IPS DF 4.7 (cell line): ENCODE data around the gene CTNND2.

ENCODE experiments used
- DNase-seq: peaks from one replicate; pipeline ENCODE4 v3.0.0-alpha.2; 2013; ENCODE audit warnings: low spot score; ENCODE audit errors: extremely low read depth

The CTNND2 gene

DNA sequence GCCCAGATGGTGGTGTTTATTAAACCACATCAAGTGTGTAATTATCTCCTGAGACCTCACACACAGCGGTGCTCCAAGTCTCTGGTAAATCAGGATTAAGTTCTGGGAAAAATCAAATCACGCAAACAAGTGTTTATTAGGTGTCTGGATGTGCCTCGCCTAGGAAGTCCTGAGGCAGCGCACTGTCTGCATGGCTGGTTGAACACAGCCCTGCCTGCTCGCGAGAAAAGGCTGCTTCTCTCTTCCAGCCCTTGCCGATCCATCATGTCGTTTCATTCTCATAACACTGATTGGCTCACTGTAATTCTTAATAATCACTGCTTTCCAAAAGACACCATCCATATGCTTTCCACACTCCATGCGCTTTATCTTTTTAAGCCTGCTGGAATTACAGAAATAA lies 913.6 kb downstream of the CTNND2 start:
- DNase-seq = no peak

DNA sequence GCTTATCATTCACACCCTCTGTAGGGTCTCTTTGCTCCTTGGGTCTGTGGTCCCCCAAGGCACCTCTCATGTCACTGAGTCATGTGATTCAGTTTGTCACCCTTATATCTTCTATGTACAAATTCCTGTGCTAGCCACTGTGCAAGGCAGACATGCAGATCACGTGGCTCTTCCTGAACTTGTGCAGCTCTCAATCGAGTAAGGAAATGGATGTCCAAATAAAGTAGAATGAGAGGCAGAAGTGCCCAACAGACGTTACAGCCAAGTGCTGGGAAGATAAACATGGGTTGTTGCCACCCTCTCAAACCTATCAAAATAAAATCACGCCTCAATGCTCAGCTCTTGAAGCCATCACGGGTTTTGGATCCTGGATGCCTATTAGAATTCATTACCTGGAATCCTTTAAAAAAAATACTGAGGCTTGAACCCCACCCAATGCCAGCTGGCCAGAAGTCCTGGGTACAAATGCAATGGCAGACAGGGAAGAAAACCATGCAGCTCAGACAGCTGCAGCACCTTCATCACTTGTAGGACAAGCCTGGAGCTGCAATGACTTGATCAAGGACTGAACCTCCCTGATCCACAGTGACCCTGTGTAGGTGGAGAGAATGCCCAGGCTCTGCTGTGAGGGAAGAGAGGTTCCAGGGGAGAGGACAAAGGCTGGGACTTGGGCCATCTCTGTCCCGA lies 914.5 kb downstream of the CTNND2 start:
- DNase-seq = no peak

DNA sequence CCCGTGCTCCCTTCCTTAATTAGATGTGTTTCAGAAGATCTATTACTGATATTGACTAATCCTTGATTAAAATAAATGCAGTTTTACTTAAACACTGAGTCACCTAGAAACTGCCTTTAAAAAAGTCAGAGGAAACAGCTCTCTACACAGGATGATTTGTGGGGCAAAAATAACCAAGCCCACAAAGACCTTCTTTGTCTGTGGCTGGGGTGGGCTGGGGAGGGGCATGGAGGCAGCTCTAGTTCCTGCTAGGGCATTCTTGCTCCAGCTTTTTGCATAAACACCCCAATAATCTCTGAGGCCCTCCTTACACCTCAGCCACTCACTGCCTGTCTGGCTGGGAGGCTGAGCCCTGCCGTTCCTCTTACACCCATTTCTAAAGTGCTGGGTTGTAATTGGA lies 915.6 kb downstream of the CTNND2 start:
- no peak for DNase-seq

DNA sequence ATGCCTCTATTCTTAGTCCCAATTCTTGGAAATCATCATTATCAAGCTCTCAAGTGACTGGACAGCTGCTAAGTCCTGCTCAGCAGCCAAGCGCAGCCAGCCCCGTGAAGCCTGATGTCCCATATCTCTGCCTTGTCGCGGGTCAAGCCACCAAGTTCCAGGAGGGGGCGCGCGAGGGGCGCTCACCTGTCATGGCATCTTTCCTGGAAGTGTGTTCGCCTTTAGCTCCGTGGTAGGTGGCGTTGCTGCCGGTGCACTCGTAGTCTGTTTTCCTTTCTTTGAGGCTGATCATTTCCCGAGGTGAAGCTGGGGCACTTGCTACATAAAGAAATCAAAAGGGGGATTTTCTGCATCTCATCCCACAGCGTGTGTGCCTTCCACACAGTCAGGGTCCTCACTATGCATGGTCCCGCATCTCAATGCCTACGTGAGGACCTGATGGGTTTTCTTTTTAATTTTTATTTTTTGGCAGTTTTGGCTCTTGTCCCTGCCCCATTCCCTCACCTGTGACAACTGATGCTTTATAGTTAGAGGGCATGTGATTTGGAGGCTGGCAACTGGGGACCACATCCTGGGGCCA lies 916.2 kb downstream of the CTNND2 start:
- peak; percentile 25 for DNase-seq

DNA sequence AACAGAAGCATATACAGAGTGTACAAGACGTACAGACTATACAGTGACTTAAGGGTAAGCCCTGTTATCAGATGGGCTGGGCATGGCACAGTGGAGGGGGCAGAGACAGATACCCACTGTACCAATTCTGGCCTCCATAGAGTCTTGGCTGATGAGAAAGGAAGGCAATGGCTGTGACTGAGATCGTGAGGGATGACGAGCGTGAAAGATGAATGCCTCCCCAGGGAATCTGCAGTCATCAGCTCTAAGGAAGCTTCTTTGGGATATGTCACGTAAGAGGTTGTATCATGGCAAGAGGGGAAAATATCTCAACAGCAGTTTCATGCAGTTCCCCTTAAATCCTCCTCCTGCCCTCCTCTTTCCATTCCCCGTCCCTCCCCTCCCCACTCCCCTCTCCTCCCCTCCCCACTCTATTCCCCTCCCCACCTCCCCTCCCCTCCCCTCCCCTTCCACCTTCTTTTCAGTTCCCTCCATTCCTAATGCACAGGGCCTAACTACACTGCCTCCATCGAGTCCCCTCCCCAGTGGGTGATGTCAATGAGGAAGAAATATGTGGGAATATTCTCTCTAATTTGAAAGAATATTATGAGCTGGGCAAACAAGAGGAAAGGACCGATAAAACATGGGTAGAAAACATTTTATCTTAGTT lies 916.8 kb downstream of the CTNND2 start:
- DNase-seq = no peak

DNA sequence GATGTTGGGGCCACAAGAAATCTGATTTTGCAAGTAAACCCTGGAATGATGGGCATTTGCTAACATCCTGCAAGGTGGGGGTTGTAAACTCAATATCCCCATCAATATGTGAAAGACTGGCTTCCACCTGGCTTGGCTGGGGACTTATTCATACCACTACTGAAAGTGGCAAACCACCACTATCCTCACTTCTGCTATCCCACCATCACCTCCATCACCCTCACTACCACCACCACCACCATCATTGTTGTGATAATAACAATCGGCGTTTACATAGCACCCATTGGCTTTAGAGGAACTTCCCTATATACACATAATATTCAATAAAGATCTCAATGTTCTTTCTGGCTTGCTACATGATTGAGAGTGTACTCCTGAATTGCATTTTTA lies 918.5 kb downstream of the CTNND2 start:
- DNase-seq = no peak

DNA sequence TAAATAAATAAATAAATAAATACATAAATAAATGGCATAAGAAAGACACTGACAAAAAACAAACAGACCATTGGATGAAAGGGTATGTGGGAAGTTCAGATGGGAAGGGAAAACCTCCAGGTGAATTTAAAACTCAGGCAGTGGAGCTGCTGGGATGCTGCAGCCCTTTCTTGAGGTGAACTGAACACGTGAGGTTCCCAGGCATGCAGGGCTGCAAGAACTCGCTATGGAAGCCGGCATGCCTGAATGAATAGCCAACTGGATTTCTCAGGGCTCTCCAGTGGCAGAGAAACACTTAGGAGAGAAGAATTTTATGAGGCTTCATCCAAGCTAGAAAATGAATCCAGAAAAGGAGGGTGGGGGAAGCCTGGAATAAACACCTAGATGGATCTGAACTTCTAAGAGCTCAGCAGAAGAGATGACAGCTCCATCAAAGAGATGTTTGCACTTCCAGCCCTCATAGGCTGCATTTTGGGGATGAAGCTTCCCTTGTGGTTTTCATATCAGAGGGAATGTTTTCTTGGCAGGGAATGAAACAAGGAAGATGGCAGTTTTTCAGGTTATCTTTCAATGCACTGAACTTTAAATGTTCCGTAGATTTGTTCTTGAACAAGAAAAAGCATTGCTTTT lies 919.0 kb downstream of the CTNND2 start:
- no peak for DNase-seq

DNA sequence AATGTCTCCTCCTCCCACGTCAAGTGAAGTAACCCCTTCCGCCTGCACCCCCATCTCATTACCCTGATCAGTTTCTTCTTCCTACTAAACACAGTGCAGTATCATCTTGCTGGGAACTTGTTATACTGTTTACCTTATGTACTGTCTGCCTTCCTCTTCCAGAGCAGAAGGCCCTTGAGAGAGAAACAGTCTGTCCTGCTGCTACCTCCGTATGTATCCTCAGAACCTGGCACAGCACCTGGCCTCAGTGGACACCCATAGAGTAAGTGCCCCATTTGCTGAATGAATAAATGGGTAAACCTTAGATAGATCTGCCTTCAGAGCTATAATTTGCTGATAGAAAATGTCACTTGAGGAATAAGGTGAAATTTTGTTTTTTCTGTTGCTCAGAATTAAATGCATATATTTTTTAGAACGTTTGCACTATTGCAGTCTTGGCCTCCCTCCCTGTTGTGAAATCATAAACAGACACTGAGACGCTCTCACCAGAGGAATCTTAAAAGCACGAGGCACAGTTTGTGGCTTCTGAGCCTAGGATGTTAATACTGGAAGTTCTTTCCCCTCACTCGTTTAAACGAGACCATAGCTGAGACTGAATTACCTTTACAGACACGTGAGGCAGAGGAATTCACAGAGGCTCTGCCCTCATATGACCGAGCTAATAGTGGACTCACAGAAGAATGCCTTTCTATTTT lies 920.1 kb downstream of the CTNND2 start:
- no peak for DNase-seq

DNA sequence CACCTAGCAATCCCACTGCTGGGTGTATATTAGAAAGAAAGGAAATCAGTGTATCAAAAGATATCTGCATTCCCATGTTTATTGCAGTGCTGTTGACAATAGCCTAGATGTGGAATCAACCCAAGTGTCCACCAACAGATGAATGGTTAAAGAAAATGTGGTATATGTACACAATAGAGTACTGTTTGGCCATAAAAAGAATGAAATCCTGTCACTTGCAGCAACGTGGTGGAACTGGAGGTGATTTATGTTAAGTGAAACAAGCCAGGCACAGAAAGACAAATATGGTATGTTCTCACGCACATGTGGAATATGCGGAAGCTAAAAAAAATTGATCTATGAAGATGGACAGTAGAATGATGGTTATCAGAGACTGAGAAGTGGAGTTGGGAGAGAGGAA lies 921.6 kb downstream of the CTNND2 start:
- no peak for DNase-seq

DNA sequence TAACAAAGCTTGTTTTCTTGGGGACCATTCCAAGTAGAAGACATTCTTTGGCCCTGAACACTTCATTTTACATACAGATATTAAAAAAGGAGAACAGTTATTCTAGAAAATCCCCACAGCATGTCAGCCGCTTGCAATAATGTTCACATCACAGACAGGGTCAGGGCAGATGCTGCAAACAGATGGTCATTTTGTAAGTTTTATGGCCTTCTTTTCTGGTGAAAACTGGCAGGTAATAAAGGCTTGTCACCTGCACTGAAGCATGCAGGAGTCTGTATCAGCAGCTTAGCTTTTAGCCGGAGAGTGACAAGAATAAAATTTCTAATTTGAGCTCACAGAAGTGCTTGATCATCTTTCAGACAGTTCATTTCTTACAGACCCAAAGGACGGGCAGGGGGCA lies 922.3 kb downstream of the CTNND2 start:
- DNase-seq = no peak

DNA sequence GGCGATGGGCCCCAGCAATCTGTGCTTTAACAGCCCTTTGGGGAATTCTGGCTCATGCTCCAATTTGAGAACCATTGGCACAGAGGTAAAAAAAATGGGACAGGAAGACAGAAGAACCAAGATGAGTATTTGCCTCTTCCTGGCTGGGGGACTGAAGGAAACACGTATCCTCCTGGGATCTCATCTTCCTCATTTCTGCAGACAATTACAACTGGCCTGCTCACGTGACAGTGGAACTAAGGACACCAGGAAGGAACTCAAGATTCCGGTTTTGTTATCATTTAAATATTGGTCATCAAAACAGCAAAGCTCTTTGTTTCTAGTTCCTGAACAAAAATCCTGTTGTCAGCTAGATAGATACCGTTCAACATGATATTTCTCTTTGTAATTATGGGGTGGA lies 927.2 kb downstream of the CTNND2 start:
- no peak for DNase-seq

DNA sequence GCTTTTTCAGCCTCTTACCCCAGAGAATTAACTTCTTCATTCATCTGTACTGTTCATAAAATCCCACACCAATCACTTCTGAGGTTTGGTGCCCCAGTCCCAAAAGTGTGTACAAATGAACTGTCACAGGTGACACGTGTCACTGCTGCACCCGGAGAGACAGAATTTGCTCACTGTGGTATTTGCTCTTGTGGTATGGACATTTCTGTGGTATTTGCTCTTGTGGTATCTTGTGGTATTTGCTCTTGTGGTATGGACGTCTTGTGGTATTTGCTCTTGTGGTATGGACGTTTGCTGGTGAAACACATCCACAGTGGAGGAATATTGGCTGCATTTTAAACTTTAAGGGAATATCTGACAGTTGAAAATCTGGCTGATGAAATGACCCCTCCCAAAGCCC lies 928.3 kb downstream of the CTNND2 start:
- DNase-seq = no peak

DNA sequence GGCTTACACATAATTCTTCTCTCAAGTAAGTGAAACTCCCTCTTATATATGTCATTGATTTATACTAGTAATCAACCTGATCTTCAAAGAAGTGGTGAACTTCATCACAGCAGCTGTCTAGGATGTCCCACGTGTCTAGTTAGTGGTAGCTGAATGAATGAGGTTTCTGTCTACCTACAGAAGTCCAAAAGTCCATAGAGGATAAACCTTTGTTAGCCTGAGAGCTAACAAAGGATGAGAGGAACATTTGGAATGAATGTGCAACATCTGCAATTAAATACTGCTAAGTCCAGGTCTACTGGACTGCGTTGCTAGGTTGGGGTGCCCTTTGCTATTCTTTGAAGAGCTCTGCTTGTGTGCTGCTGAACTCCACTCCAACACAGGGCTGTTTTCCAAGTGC lies 929.4 kb downstream of the CTNND2 start:
- no peak for DNase-seq

DNA sequence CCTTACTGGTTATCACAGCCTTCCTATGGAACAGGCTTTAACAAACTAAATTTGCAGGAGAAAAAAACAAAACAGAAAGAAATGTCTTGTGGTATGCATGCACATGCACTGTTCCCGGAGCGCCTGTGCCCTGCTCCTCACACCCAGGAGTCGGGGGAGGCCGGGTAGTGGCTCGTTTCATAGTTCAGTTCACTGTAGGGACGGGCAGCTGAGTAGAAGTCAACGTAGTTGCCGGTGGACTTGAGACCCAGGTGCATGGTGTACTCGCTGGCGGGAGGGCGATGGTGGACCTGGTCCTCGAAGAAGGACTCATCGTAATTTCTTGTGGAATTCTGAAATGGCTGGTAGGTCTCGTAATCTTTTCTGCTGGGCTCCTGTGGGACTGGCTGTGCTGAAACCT lies 930.9 kb downstream of the CTNND2 start:
- no peak for DNase-seq

DNA sequence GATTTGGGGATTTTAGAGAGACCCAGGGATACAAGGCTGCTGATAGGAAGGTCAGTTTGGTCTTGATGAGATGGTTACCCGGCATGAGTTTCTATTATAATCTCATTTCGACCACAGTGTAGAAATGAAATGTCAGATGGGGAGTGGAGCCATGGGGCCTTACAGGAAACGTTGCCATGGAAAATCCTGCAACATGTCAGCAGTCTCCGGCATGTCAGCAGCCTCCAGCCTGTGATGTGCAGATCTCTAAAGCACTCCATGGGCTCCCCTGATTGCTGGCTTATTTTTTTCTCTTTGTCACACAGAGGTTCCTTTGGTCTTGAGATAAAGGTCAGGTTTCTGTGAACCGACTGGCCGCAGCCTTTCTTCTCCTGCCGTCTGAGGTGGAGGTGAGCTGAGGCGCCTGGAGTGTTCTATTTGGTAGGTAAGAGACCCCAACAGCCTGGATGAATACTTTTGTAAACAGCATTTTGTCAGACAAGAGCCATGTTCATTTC lies 934.5 kb downstream of the CTNND2 start:
- no peak for DNase-seq

DNA sequence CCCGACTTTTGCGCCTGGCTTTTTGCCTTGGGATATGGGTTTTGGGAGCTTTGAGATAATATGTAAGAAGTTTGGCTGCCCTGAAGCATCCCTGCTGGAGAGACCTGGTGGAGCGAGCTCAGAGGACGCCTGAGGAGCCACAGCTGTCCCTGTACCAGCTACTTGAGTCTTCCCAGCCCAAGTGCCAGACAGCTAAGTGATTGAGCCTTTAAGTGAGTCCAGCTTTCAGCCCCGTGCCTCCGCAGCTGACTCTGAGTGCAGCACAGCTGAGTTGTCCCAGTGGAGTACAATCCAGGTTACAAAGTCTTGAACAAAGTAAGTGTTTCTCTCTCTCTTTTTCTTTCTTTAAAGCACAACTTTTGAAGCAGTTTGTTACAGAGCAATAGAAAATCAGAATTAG lies 939.4 kb downstream of the CTNND2 start:
- DNase-seq = no peak

DNA sequence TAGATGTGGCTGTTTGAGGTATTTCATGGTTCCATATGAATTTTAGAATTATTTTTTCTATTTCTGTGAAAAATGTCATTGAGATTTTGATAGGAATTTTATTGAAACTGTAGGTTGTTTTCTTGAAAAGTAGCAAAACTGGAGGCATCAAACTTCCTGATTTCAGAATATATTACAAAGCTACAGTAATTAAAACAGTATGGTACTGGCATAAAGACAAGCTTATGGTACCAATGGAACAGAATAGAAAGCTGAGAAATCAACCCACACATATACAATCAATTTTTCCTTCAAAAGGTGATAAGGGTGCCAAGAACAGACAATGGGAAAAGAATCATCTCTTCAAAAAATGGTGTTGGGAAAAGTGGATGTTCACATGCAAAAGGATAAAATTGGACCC lies 945.5 kb downstream of the CTNND2 start:
- no peak for DNase-seq

DNA sequence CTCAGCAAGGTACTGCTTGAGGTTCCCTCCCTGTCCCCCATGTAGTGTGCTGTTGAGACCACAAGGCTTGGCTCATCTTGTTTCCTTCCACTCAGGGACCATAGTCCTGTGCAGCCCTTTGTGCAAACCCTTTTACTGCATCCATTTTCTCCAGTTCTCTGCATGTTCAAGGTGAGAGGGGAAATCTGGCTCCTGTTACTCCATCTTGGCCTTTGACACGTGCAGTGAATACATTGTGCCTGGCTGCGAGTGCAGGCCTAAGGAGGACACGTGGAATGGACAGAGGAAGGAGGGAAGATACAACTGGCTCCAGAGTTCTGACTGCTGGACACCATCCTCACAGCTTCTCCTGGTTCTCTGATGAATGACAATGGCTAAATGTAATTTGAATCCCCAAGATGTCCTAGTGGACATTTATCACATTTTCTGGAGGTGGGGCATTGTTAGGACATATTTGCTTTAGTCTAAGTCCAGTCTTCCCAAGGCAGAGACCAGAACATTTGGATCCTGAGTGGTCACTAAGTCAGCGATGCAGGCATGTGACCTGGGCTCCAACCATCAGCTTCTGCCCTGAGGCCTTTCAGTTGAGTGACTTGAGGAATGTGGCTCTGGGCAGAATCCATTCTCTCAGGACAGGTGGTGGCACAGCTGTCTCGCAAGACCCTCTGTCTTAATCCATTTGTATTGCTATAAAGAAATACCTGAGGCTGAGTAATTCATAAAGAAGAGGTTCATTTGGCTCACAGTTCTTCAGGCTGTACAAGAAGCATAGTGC lies 954.2 kb downstream of the CTNND2 start:
- DNase-seq = no peak

DNA sequence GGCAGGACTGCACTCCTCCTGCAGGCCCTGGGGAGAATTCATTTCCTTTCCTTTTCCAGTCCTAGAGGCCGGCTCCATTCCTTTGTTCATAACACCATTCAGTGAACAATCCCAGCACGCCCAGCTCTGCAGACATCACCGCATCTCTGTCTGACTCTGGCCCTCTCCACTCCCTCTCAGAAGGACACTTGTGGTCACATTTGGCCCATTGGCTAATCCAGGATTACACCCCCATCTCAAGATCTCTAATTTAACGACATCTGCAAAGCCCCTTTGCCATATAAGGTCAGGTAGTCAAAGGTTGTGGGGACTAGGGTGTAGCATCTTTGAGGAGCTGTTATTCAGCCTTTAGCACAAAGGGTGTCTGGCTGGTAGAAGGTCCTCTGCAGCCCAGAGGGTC lies 958.2 kb downstream of the CTNND2 start:
- no peak for DNase-seq

DNA sequence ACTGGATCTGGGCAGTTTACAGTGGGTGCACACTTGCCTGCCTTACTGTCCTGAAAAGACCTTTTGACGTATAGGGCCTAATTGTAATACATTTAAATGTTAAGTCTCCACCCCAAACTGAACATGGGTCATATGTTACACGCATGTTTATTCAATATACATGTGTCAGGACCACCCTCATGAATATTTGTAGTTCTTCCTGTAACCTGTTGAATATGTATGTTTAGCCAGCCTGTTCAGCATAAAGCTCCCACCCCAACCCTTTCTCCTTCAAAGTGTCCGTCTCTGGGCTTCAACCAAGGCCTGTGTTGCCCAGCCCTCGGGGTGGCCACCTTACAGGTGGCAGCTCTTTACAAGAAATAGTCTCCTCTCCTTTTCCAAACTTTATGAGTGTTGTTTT lies 962.3 kb downstream of the CTNND2 start:
- DNase-seq = no peak
